ENCODE data around the gene UGDH.
"Not testable (repeated sequence)": the region's sequence is repeated elsewhere in the genome, so short reads cannot be mapped to it uniquely, and the experiment has no call there.

Gene UGDH

DNA sequence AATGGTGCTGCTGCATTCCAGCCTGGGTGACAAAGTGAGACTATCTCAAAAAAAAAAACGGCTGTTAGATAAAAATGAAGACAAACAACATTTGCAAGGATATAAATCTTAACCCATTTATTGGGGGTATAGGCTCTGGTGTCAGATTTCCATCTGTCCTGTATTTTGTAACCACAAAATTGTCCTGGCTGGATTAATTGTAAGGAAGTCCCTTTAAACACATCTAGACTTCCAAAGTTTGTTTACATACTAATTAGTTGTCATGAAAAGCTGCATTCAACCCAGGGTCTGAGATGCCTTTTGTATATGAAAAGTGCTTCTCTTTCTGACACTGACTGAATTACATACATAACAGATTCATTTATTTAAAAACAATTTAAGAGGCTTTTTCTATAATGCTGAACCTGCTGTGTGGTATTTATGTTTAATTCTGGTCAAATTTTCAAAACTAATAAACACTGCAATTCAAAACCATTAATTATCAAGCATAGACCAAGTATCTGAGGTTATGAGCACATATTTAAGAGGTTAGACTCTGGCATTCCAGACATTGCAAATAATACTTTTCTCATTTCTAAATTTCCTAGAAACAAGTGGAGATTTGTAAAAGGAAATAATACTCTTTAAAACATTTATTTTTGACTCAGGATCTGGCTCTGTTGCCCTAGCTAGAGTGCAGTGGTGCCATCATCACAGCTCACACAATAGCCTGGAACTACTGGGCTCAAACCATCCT is 17.5 kb upstream of the UGDH start (continued):
- TF ChIP-seq TSHZ1 (tag by site-specific recombination; IDR thresholded peaks at IDR 0.05; ENCODE audit: borderline replicate concordance) (no peak), ZNF701 (tag by site-specific recombination; IDR thresholded peaks at IDR 0.05) (no peak), ZNF274 (IDR thresholded peaks at IDR 0.05; ENCODE audit: low read length) (no peak), ZNF274 (tag by site-specific recombination; IDR thresholded peaks at IDR 0.05; ENCODE audit: borderline replicate concordance) (no peak), SP3 (tag by site-specific recombination; IDR thresholded peaks at IDR 0.05) (no peak), ZNF266 (tag by site-specific recombination; IDR thresholded peaks at IDR 0.05; ENCODE audit: low read depth) (no peak), ZNF2 (tag by site-specific recombination; IDR thresholded peaks at IDR 0.05) (no peak), ZNF366 (tag by site-specific recombination; conservative IDR thresholded peaks at IDR 0.05) (peak; percentile 49; the same call in 1 of the 2 replicates), WT1 (tag by site-specific recombination; IDR thresholded peaks at IDR 0.05) (peak; percentile 75), OSR2 (tag by site-specific recombination; IDR thresholded peaks at IDR 0.05) (peak; percentile 65), ZNF768 (tag by site-specific recombination; IDR thresholded peaks at IDR 0.05) (no peak), ZNF37A (tag by site-specific recombination; IDR thresholded peaks at IDR 0.05) (no peak), ZEB2 (tag by site-specific recombination; IDR thresholded peaks at IDR 0.05) (peak; percentile 59)
- TF ChIP-seq, protein P1, sequence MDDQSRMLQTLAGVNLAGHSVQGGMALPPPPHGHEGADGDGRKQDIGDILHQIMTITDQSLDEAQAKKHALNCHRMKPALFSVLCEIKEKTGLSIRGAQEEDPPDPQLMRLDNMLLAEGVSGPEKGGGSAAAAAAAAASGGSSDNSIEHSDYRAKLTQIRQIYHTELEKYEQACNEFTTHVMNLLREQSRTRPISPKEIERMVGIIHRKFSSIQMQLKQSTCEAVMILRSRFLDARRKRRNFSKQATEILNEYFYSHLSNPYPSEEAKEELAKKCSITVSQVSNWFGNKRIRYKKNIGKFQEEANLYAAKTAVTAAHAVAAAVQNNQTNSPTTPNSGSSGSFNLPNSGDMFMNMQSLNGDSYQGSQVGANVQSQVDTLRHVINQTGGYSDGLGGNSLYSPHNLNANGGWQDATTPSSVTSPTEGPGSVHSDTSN (CRISPR knock-in tag; IDR thresholded peaks at IDR 0.05), result no peak

GRCh38 chr4:39544080-39544479 is 16.8 kb upstream of the UGDH start:
- H3K4me3 ChIP-seq (ENCODE audit: low read depth, low read length); H3K9me3 ChIP-seq (ENCODE audit: control insufficient read depth, insufficient read depth, low read depth, low read length); H3K27ac ChIP-seq (ENCODE audit: extremely low read depth, low read depth, low read length); POLR2A ChIA-PET; H3K4me1 ChIP-seq (ENCODE audit: control insufficient read depth, insufficient read depth, low read length); CTCF ChIA-PET; H3K36me3 ChIP-seq (ENCODE audit: control insufficient read depth in 2 of 2, insufficient read depth in 1 of 2, low read length in 2 of 2): not testable (repeated sequence)

- 0 out of 2 replicates have a peak, but pooled peaks cover 8% of the 10 kb centered on the region for H3K4me1 ChIP-seq (ENCODE audit: control insufficient read depth, insufficient read depth, low read length)
- TF ChIP-seq ZNF266 (tag by site-specific recombination; IDR thresholded peaks at IDR 0.05; ENCODE audit: low read depth) (no peak), TRIM28 (IDR thresholded peaks at IDR 0.05; ENCODE audit: borderline replicate concordance, low read length) (no peak), BCL11A (tag by site-specific recombination; IDR thresholded peaks at IDR 0.05; ENCODE audit: low read depth) (no peak), ZNF10 (tag by site-specific recombination; IDR thresholded peaks at IDR 0.05) (no peak), TSHZ1 (tag by site-specific recombination; IDR thresholded peaks at IDR 0.05; ENCODE audit: borderline replicate concordance) (no peak), ZNF169 (tag by site-specific recombination; IDR thresholded peaks at IDR 0.05) (no peak), ZNF501 (tag by site-specific recombination; IDR thresholded peaks at IDR 0.05) (no peak)
- TF ChIP-seq, protein P2, sequence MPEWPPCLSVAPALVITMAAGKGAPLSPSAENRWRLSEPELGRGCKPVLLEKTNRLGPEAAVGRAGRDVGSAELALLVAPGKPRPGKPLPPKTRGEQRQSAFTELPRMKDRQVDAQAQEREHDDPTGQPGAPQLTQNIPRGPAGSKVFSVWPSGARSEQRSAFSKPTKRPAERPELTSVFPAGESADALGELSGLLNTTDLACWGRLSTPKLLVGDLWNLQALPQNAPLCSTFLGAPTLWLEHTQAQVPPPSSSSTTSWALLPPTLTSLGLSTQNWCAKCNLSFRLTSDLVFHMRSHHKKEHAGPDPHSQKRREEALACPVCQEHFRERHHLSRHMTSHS (tag by site-specific recombination; IDR thresholded peaks at IDR 0.05), result no peak
- TF ChIP-seq, protein P3, sequence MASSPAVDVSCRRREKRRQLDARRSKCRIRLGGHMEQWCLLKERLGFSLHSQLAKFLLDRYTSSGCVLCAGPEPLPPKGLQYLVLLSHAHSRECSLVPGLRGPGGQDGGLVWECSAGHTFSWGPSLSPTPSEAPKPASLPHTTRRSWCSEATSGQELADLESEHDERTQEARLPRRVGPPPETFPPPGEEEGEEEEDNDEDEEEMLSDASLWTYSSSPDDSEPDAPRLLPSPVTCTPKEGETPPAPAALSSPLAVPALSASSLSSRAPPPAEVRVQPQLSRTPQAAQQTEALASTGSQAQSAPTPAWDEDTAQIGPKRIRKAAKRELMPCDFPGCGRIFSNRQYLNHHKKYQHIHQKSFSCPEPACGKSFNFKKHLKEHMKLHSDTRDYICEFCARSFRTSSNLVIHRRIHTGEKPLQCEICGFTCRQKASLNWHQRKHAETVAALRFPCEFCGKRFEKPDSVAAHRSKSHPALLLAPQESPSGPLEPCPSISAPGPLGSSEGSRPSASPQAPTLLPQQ (tag by site-specific recombination; IDR thresholded peaks at IDR 0.05), result no peak
- no peak overlapping the region for H3K27ac ChIP-seq (ENCODE audit: extremely low read depth, low read depth, low read length)
- H3K4me3 ChIP-seq (ENCODE audit: low read depth, low read length), result no peak overlapping the region
- ChIA-PET POLR2A (interaction anchor here (1.1 kb wide), 1 partner anchor 16 kb away, joined by 5 read pairs; the partner anchor contains the start of gene UGDH), CTCF (no interaction called here)
- H3K36me3 ChIP-seq (ENCODE audit: control insufficient read depth in 2 of 2, insufficient read depth in 1 of 2, low read length in 2 of 2), result no peaks in the 10 kb centered on the region
- H3K9me3 ChIP-seq (ENCODE audit: control insufficient read depth, insufficient read depth, low read depth, low read length), result no peaks in the 10 kb centered on the region
Observed at GRCh38 chr4:39543034-39543433, 15.8 kb upstream of the UGDH start.
